NCI-H524 treated with DMSO at 0.1 percent for 48 hours (cell line): Measurements from ENCODE around the gene CFAP46.
"Not testable (repeated sequence)": the region's sequence is repeated elsewhere in the genome, so short reads cannot be mapped to it uniquely, and the experiment has no call there.

Experiments used
- DNase-seq: peaks from one replicate; lab custom pipeline; 2025; lab: John Stamatoyannopoulos, UW

Gene CFAP46

GRCh38 chr10:132788180-132788830 lies 154.1 kb downstream of the CFAP46 start:
- DNase-seq, result no peak

- no peak for DNase-seq
Observed at GRCh38 chr10:132787495-132788179, 154.7 kb downstream of the CFAP46 start.

- no peak for DNase-seq
Observed at GRCh38 chr10:132786884-132787494, 155.4 kb downstream of the CFAP46 start.

DNA sequence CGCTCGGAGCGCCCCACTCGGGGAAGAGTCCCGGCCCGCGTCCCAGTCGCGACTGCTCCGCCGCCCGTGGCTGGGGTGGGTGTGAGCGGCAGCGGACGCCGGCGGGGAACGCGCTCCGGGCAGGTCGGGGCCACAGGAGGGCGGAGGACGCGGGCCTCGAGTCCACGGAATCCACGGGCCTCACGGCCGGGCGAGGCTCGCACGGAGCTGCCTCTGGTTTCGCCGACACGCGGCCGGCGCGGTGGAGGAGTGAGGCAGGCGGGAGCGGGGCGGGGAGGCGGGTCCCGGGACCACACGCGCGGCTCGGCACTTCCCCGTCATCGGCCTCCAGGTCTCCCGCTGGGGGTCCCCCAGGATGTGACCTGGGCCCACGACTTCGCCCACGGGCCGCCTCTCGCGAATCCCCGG lies 155.9 kb downstream of the CFAP46 start:
- no peak for DNase-seq

DNA sequence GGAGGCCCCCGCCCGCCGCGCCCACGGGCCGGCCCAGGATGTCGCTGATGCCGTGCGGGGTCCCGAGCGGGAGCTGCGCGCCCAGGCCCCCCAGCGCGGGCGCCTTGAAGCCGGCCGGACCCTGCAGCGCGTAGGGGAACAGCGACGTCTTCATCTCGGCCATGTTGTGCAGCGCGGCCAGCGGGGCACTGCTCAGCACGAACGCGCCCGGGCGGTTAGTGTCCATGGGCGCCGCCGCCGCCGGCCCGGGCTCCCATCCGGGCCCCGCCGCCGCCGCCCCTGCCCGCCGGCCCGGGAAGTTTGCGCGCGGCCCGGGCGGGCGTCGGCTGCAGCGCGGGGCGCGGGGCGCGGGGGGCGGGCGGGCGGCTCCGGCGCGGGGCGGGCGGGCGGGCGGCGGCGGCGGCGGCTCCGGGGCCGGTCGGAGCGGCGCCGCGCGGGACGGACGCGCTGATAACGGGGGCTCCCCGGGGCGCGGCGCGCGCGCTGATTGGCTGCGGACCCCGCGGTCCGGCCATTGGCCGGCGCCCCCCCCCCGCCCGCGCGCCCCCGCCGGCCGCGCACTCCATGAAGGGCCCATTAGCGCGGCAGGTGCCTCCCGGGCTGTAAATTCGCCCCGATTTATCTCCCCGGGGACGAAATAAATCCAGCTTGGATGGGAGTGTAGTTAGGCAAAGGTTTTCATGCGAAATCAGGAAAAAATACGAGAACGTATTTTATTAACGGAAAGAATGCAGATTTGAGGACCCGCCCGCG lies 156.5 kb downstream of the CFAP46 start, which contains the start of gene NKX6-2:
NKX6-2 (minus strand) TSS at position 425 of the 753 bp plus-strand sequence; CDS start at position 226, 199 bp downstream.
- no peak for DNase-seq

DNA sequence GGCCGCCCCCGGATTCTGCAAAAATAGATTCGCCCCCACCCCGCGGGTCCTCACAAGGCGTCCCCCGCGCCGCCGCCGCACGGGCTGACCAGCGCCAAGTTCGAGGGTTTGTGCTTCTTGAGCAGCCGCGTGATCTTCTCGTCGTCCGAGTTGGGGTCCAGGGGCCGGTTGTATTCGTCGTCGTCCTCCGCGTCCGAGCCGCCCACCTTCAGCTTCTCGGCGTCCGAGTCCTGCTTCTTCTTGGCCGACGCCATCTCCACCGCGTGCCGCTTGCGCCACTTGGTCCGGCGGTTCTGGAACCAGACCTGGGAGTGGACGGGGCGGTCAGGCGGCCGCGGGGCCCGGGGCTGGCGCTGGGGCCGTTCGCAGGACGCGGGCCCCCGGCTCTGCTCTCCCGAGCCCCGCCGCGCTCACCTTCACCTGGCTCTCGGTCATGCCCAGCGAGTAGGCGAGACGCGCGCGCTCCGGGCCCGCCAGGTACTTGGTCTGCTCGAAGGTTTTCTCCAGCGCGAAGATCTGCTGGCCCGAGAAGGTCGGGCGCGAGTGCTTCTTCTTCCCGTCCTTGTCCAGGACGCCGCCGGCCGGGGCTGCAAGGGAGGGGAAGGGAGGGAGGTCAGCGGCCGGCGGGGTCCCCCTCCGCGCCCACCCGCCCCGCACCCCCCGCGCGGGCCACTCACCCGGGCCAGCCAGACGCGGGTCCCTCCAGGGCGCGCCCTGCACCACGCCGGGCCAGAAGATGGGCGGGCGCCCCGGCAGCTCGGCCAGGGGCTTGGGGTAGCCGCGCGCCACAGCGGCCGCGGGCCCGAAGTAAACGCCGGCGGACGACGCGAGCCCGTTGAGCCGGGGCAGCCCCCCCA lies 157.3 kb downstream of the CFAP46 start:
- no peak for DNase-seq

GRCh38 chr10:132783940-132784865 lies 158.2 kb downstream of the CFAP46 start:
- DNase-seq, result no peak

DNA sequence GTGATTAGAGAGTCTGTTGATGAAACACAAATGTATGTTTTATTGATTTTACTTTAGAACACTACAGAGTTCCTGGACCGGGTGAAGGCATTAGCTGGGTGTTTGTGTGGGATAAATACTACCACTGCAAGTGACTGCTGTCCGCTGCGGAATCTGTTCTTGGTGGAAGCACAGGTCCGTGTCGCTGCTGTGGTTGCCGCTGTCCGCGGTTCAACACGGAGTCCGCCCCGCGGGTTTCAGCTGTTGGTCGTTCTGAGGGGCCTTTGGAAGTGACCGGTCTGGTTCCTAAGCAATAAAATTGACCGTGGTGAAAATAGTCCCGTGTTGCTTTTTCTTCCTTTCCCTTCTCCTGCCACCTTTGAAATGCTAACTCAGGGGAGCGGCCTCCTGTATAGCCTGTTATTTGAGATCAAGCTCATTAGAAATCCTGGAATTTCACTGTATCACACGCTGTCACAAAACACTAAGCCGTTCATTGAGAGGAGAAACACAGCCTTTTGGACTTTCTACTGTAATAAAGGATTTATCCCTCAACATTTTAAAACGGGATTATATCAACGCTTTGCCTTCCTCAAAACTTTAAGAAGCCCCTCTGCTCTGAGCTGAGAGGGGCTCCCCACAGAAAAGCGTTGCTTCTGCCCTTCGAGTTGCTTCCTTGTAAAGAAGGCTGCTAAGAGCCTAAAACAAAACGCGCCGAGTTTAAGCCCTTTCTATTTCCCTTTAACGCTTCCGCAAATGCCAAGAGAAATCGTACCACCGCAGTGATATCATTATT lies 159.0 kb downstream of the CFAP46 start:
- no peak for DNase-seq

DNA sequence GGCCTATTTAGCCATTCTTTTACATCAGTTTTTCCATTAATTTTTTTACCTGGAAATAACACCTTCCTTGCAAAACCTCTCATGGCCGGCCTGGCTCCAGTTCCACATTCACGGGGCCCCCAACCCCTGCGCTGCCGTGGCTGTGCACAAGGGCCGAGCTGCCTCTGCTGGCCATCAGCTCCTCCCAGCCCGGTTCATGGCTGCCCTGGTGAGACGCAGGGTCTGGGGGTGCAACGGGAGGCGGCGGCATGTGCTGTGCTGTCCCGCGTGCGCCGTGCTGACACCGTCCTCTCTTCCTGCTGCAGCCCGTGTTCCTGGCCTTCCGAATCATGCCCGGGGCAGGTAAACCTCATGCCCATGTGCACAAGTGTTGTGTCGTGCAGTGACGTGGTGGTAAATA lies 160.8 kb downstream of the CFAP46 start:
- no peak for DNase-seq

DNA sequence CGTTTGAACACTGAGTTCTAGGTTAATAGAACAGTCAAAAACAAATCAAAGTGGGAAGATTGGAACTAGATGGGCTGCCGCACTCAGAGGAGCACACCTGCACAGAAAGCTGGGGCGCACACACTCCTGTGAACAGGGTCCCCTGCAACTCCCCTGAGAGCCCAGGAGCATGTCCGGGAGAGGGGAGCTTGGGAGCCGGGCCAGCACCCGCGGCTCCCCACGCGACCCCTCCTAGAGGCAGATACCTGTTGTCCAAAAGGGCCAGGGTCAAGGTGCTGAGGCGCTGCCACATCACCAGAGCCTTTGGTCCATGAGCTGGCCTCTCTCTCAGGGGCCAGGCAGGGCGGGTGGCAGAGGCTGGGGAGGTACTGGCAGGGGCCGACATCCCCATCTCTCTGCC lies 162.0 kb downstream of the CFAP46 start:
- no peak for DNase-seq

DNA sequence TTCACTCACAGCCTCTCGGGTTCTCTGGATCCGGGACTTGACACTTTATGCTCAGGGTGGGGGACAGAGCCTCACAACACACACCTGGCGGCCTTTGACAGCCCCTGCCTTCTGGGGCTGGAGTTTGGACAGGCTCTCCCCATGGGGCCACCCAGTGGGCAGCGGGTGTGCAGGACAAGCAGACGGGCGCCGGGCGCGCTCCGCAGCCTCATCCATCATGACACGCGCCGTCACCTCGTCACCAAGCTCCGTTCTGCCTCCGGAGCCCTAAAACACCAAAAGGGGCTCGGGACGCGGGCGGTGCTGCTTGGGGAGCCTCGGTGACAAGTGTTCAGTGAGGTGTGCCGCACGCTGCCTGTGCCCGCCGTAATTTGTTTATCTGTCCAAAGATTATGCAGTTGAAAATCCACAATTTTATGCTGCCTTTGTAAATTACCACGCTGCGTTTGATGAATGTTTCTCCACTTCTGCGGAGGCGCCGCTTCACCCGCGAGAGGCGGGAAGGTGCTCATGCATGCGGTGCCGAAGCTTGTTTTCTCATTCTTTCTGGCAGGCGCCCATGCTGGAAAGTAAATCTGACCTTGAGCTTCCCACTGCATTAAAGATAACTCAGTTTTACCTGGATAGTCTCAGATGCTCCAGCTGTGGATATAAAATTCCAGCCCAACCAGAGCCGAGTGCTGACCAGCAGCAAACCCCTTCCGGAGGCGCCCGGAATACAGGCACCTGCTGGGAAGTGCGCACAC lies 162.6 kb downstream of the CFAP46 start:
- DNase-seq, result no peak

DNA sequence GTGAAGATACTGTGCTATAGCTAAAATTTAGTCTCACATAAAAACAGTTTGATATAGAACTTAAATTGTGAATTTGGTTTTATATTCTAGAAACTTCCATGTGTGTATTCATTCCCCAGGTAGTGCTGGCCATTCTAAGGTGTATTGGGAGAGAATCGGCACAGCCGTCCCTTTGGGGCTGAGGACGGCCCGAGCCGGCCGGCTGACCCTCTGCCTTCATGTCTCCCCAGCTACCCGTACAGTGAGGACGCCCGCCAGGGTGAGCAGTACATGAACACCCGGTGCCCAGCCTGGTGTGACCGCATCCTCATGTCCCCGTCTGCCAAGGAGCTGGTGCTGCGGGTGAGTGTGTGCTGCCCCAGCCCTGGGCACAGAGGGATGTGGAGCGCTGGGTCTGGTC lies 164.9 kb downstream of the CFAP46 start:
- no peak for DNase-seq

- no peak for DNase-seq
Observed at GRCh38 chr10:132776821-132777220, 165.5 kb downstream of the CFAP46 start.

DNA sequence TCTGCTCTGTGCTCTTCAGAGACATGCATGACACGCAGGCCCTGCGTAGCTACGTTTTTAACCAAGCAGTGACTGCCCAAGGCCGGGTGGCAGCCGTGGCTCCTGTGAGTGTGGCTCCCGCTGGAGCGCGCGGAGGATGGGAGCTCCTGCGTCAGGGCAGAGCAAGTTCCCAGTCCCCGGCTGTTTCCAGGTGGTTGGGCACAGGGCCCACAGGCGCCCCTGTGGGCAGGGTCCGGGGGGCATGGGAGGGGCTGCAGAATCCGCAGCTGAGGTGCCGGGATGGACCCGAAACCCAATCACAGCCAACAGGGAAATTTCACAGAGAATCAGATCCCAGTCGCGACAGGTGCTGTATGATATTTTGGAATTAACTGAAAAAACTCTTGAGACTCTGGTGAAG lies 166.2 kb downstream of the CFAP46 start:
- no peak for DNase-seq

GRCh38 chr10:132774902-132775863 lies 167.2 kb downstream of the CFAP46 start:
- no peak for DNase-seq

- no peak for DNase-seq
Observed at GRCh38 chr10:132774181-132774901, 168.0 kb downstream of the CFAP46 start.

DNA sequence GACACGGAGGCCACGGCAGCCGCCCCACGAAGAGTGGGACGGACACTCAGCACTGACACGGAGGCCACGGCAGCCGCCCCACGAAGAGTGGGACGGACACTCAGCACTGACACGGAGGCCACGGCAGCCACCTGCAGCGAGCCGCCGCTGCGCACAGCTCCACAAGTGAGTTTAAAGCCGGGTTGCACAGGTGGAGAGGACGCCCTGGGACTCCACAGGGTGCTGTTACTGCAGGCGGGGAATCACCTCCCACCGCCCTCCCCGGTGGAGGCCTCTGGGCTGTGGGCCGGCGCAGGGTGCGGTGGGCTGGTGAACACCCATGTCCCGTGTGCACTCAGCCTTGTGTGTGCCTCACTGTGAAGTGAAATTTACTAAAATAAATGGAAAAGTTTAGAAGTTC lies 169.6 kb downstream of the CFAP46 start:
- not testable (repeated sequence) for DNase-seq
